ENCODE results near the gene FGD2. TPM values are rescaled to one million over a fixed set of nuclear protein-coding genes. Genes with fewer than 3 reads are reported as not detected.

Gene FGD2
- total RNA-seq, 4 donors from 2014 or later, result 14.9 to 25.8 (median 23.1) TPM

GRCh38 chr6:37022135-37022863, 16.8 kb downstream of the FGD2 start:
- no peak overlapping the region for H3K27ac ChIP-seq
- intact Hi-C loops (cut with DNase I), result loop anchor here (5.0 to 10.0 kb wide), 2 partner anchors 193 to 255 kb away; no protein-coding TSS in a partner anchor
- 95 to 96% methylated on average over 16 to 17 of the region's 17 CpGs for WGBS, 2 donors

GRCh38 chr6:37024656-37025337, 19.3 kb downstream of the FGD2 start:
- H3K27me3 ChIP-seq, result no peaks in the 10 kb centered on the region
- H3K9me3 ChIP-seq, result no peaks in the 10 kb centered on the region
- H3K36me3 ChIP-seq, result no peaks in the 10 kb centered on the region
- 72 to 86% methylated on average over 15 of the region's 15 CpGs for WGBS, 2 donors
- DNase-seq, result no peak
- TF ChIP-seq CTCF (IDR thresholded peaks at IDR 0.05), result no peak
- TF ChIP-seq POLR2A (IDR thresholded peaks at IDR 0.05), result no peak
- no peak overlapping the region for H3K4me3 ChIP-seq (replicated peaks in 1 of 3)
- H3K27ac ChIP-seq, result no peak overlapping the region
- H3K4me1 ChIP-seq, result no peaks in the 10 kb centered on the region
- intact Hi-C loops (cut with DNase I), result loop anchor here (5.0 to 10.0 kb wide), 2 partner anchors 190 to 257 kb away; no protein-coding TSS in a partner anchor

More at GRCh38 chr6:37022135-37022863, 16.8 kb downstream of the FGD2 start:
- Histone ChIP-seq H3K27me3 (no peaks in the 10 kb centered on the region), H3K36me3 (no peaks in the 10 kb centered on the region), H3K4me1 (peaks cover 19 to 22% of the 10 kb centered on the region in 2 donors), H3K9me3 (no peaks in the 10 kb centered on the region), H3K4me3 (replicated peaks in 1 of 3) (no peak overlapping the region)
- no peak for TF ChIP-seq POLR2A (IDR thresholded peaks at IDR 0.05)
- DNase-seq, result no peak

DNA sequence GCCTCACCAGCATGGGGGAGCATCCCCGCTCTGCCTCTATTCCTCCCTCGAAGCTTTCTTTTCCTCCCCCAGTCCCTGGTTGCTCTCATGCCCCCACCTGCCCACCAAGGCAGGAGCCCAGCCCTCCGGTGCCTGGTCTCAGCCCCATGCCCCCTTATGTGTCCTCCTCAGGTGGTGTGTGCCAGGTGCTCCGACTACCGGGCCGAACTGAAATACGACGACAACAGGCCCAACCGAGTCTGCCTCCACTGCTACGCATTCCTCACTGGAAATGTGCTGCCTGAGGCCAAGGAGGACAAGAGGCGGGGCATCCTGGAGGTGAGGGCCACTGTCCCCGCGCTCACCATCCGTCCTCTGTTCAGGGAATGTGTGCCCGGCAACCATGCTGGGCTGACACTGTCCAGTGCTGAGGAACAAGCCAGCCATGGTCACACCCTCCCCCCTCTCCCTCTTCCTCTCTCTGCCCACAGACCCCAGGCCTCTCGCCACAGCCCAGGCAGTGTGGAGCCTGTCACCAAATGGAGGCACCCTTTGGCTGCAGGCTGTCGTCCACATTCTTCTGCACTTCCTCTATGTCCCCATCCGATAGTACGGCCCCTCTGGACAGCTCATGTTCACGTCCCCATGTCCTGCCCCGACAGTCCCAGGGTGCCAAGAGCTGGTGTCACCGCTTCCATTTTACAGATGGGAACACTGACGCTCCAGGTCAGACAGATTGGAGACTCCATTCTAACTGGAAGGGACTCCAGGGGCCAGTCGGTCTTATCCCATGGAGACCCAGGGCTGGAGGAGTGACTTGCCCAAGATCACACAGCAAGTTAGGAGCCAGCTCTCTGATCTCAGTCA, 20.4 kb downstream of the FGD2 start:
- Histone ChIP-seq H3K27me3 (no peaks in the 10 kb centered on the region), H3K9me3 (no peaks in the 10 kb centered on the region), H3K36me3 (no peaks in the 10 kb centered on the region), H3K4me3 (replicated peaks in 1 of 3) (no peak overlapping the region), H3K27ac (no peak overlapping the region), H3K4me1 (no peaks in the 10 kb centered on the region)
- DNase-seq, result no peak
- intact Hi-C loops (cut with DNase I), result loop anchor here (10.0 kb wide), 1 partner anchor 189 kb away; no protein-coding TSS in a partner anchor
- TF ChIP-seq CTCF (IDR thresholded peaks at IDR 0.05) (no peak), POLR2A (IDR thresholded peaks at IDR 0.05) (no peak)
- WGBS, 2 donors, result 89 to 96% methylated on average over 22 to 24 of the region's 24 CpGs

GRCh38 chr6:37027036-37027720, 21.7 kb downstream of the FGD2 start:
- WGBS, 2 donors, result 78 to 82% methylated on average over 10 to 15 of the region's 15 CpGs
- H3K36me3 ChIP-seq, result no peaks in the 10 kb centered on the region
- DNase-seq, result no peak
- no peaks in the 10 kb centered on the region for H3K27me3 ChIP-seq
- no peaks in the 10 kb centered on the region for H3K9me3 ChIP-seq
- no peak overlapping the region for H3K27ac ChIP-seq
- intact Hi-C loops (cut with DNase I), result loop anchor here (10.0 kb wide), 1 partner anchor 188 kb away; no protein-coding TSS in a partner anchor
- no peak overlapping the region for H3K4me3 ChIP-seq (replicated peaks in 1 of 3)
- TF ChIP-seq POLR2A (IDR thresholded peaks at IDR 0.05) (no peak), CTCF (IDR thresholded peaks at IDR 0.05) (no peak)
- H3K4me1 ChIP-seq, result no peaks in the 10 kb centered on the region
